ENCODE measurements around the gene RPL10A.

RPL10A gene

GRCh38 chr6:35490821-35491557 is 22.8 kb downstream of the RPL10A start:
- no peak for DNase-seq
- Mint-ChIP-seq H3K9me3 (no peaks in the 10 kb centered on the region), H3K27me3 (ENCODE audit: low read depth, poor library complexity) (no peaks in the 10 kb centered on the region), H3K36me3 (ENCODE audit: low read depth) (no peaks in the 10 kb centered on the region), H3K4me3 (peak overlapping the region; percentile 68), H3K4me1 (peaks cover 83% of the 10 kb centered on the region), H3K27ac (peak overlapping the region; percentile 68)
- no peak for TF ChIP-seq CTCF (IDR thresholded peaks at IDR 0.05)

- TF ChIP-seq CTCF (IDR thresholded peaks at IDR 0.05), result no peak
- Mint-ChIP-seq H3K4me1 (peaks cover 81% of the 10 kb centered on the region), H3K4me3 (peak overlapping the region; percentile 68), H3K36me3 (ENCODE audit: low read depth) (no peaks in the 10 kb centered on the region), H3K27me3 (ENCODE audit: low read depth, poor library complexity) (no peaks in the 10 kb centered on the region), H3K9me3 (no peaks in the 10 kb centered on the region), H3K27ac (no peak overlapping the region)
- no peak for DNase-seq
Observed at GRCh38 chr6:35491558-35492257, 23.5 kb downstream of the RPL10A start.

- Mint-ChIP-seq H3K27ac (peak overlapping the region; percentile 84), H3K4me3 (peak overlapping the region; percentile 68), H3K9me3 (no peaks in the 10 kb centered on the region), H3K27me3 (ENCODE audit: low read depth, poor library complexity) (no peaks in the 10 kb centered on the region), H3K4me1 (peaks cover 77% of the 10 kb centered on the region), H3K36me3 (ENCODE audit: low read depth) (no peaks in the 10 kb centered on the region)
- no peak for TF ChIP-seq CTCF (IDR thresholded peaks at IDR 0.05)
- DNase-seq, result no peak
Observed at GRCh38 chr6:35492258-35492973, 24.2 kb downstream of the RPL10A start.

- H3K27me3 Mint-ChIP-seq (ENCODE audit: low read depth, poor library complexity), result no peaks in the 10 kb centered on the region
- H3K27ac Mint-ChIP-seq, result peak overlapping the region; percentile 84
Observed at GRCh38 chr6:35492974-35493284, 24.7 kb downstream of the RPL10A start.

GRCh38 chr6:35493307-35493983 is 25.2 kb downstream of the RPL10A start:
- peak overlapping the region; percentile 68 for H3K4me3 Mint-ChIP-seq
- no peak overlapping the region for H3K27ac Mint-ChIP-seq
- H3K9me3 Mint-ChIP-seq, result no peaks in the 10 kb centered on the region
- no peak for DNase-seq
- H3K27me3 Mint-ChIP-seq (ENCODE audit: low read depth, poor library complexity), result no peaks in the 10 kb centered on the region
- H3K36me3 Mint-ChIP-seq (ENCODE audit: low read depth), result no peaks in the 10 kb centered on the region
- peaks cover 70% of the 10 kb centered on the region for H3K4me1 Mint-ChIP-seq
- TF ChIP-seq CTCF (IDR thresholded peaks at IDR 0.05), result no peak

More at GRCh38 chr6:35492974-35493284, 24.7 kb downstream of the RPL10A start:
- DNase-seq, result no peak
- H3K4me1 Mint-ChIP-seq, result peaks cover 72% of the 10 kb centered on the region
- H3K4me3 Mint-ChIP-seq, result peak overlapping the region; percentile 68
- H3K36me3 Mint-ChIP-seq (ENCODE audit: low read depth), result no peaks in the 10 kb centered on the region
- no peaks in the 10 kb centered on the region for H3K9me3 Mint-ChIP-seq
- TF ChIP-seq CTCF (IDR thresholded peaks at IDR 0.05), result no peak
